ENCODE data around the gene ZNF691. TPM values are rescaled to one million over a fixed set of nuclear protein-coding genes. Genes with fewer than 3 reads are reported as not detected.

Gene ZNF691
- total and polyA plus RNA-seq, 2 experiments from 2014 or later = 6.9 to 8.6 TPM

GRCh38 chr1:42845193-42845592, 1.2 kb upstream of the ZNF691 start:
- Histone ChIP-seq H3K4me2 (peak overlapping the region; percentile 78), H3K27me3 (no peaks in the 10 kb centered on the region), H3K4me3 (no peak overlapping the region), H4K20me1 (ENCODE audit: insufficient read depth, poor library complexity, severe bottlenecking) (no peaks in the 10 kb centered on the region), H3K79me2 (peaks cover 15% of the 10 kb centered on the region), H3K27ac (no peak overlapping the region), H2AFZ (no peak overlapping the region), H3K9me2 (replicated peaks; ENCODE audit: insufficient read depth) (no peaks in the 10 kb centered on the region), H3K9me3 (ENCODE audit: low read depth) (no peaks in the 10 kb centered on the region), H3K36me3 (replicated peaks; ENCODE audit: insufficient read depth, low read depth) (no peaks in the 10 kb centered on the region), H3K4me1 (ENCODE audit: insufficient read depth) (peaks cover 4% of the 10 kb centered on the region)
- 92% methylated on average over 1 of the region's 1 CpG for WGBS (ENCODE audit: low lambda C conversion rate, missing lambda C conversion rate)
- DNase-seq (ENCODE audit: low spot score) = no peak
- TF ChIP-seq EZH2 (IDR thresholded peaks at IDR 0.05; ENCODE audit: borderline replicate concordance) (no peak), CTCF (IDR thresholded peaks at IDR 0.05; ENCODE audit: poor library complexity) (no peak), EZH2phosphoT487 (IDR thresholded peaks at IDR 0.05; ENCODE audit: low read depth, severe bottlenecking, unreplicated experiment) (no peak)

GRCh38 chr1:42845866-42846256, 552 bp upstream of the ZNF691 start:
- peak overlapping the region; percentile 52 for H3K4me3 ChIP-seq
- no peaks in the 10 kb centered on the region for H3K36me3 ChIP-seq (replicated peaks; ENCODE audit: insufficient read depth, low read depth)
- no peaks in the 10 kb centered on the region for H4K20me1 ChIP-seq (ENCODE audit: insufficient read depth, poor library complexity, severe bottlenecking)
- no peaks in the 10 kb centered on the region for H3K9me3 ChIP-seq (ENCODE audit: low read depth)
- H3K4me2 ChIP-seq = peak overlapping the region; percentile 78
- no peak for DNase-seq (ENCODE audit: low spot score)
- WGBS (ENCODE audit: low lambda C conversion rate, missing lambda C conversion rate) = 10% methylated on average over 10 of the region's 10 CpGs
- no peak for TF ChIP-seq CTCF (IDR thresholded peaks at IDR 0.05; ENCODE audit: poor library complexity)
- TF ChIP-seq EZH2phosphoT487 (IDR thresholded peaks at IDR 0.05; ENCODE audit: low read depth, severe bottlenecking, unreplicated experiment) = no peak
- TF ChIP-seq EZH2 (IDR thresholded peaks at IDR 0.05; ENCODE audit: borderline replicate concordance) = no peak
- H3K27ac ChIP-seq = no peak overlapping the region
- H3K4me1 ChIP-seq (ENCODE audit: insufficient read depth) = peaks cover 4% of the 10 kb centered on the region
- peaks cover 15% of the 10 kb centered on the region for H3K79me2 ChIP-seq
- peak overlapping the region; percentile 88 for H2AFZ ChIP-seq
- H3K27me3 ChIP-seq = no peaks in the 10 kb centered on the region
- H3K9me2 ChIP-seq (replicated peaks; ENCODE audit: insufficient read depth) = no peaks in the 10 kb centered on the region

DNA sequence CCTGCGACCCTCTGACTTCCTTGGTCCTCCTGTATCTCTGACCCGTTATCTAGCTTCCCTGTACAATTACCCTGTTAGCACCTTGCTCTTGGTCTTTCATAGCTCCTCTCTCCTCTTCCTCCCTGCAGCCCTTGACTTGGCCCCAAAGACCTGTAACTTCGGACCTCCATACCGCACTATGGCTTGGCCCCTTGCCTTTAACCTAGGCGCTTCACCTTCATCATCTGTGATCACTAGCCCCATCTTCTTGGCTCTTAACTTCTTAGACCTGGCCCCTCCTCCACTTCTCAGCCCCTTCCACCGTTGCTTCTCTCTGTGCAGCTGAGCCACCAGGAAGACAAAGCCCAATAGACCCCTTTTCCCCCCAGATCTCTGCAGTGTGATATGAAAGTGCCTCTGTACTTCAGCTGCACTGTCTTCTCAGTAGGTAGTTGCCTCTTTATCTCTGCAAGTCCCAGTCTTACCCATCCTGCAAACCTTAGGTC, 740 bp downstream of the ZNF691 start:
- Histone ChIP-seq H3K4me1 (ENCODE audit: insufficient read depth) (peaks cover 5% of the 10 kb centered on the region), H3K79me2 (peaks cover 15% of the 10 kb centered on the region), H3K4me3 (peak overlapping the region; percentile 62), H3K27ac (peak overlapping the region; percentile 36), H2AFZ (peak overlapping the region; percentile 72), H3K36me3 (replicated peaks; ENCODE audit: insufficient read depth, low read depth) (no peaks in the 10 kb centered on the region), H3K4me2 (peak overlapping the region; percentile 90), H3K9me3 (ENCODE audit: low read depth) (no peaks in the 10 kb centered on the region), H3K9me2 (replicated peaks; ENCODE audit: insufficient read depth) (no peaks in the 10 kb centered on the region), H4K20me1 (ENCODE audit: insufficient read depth, poor library complexity, severe bottlenecking) (no peaks in the 10 kb centered on the region), H3K27me3 (no peaks in the 10 kb centered on the region)
- DNase-seq (ENCODE audit: low spot score) = no peak
- 15% methylated on average over 6 of the region's 6 CpGs for WGBS (ENCODE audit: low lambda C conversion rate, missing lambda C conversion rate)
- TF ChIP-seq EZH2 (IDR thresholded peaks at IDR 0.05; ENCODE audit: borderline replicate concordance) (no peak), EZH2phosphoT487 (IDR thresholded peaks at IDR 0.05; ENCODE audit: low read depth, severe bottlenecking, unreplicated experiment) (no peak), CTCF (IDR thresholded peaks at IDR 0.05; ENCODE audit: poor library complexity) (no peak)
